H1 (cell line): ENCODE results near the gene WDR6. TPM values are rescaled to one million over a fixed set of nuclear protein-coding genes. Genes with fewer than 3 reads are reported as not detected.

ENCODE experiments used
- CTCF ChIA-PET: fragments of 300-600 bp; sonication (Branson Sonifier 250); formaldehyde crosslinking; loops from one replicate; lab custom pipeline; 2021; ENCODE audit not compliant: partially characterized antibody; lab: Charles Lee
- POLR2A ChIA-PET: fragments of 300-600 bp; sonication (Branson Sonifier 250); formaldehyde crosslinking; loops from one replicate; lab custom pipeline; 2021; ENCODE audit warnings: inconsistent platforms; ENCODE audit not compliant: partially characterized antibody; lab: Charles Lee
- DNase-seq, 2 experiments: peaks; one replicate each; pipeline versions ENCODE4 v3.0.0 to v3.0.0-alpha.2; 2010 to 2022; ENCODE audit warnings: low spot score in 2 of 2, low read depth in 1 of 2, mixed read lengths in 1 of 2
- FAIRE-seq: peaks from 2 replicates; lab custom pipeline; 2011; peaks lifted over from hg19 to GRCh38; lab: Jason Lieb, UNC
- H2AFZ ChIP-seq: 2 replicates; pipeline ENCODE4 v1.8.1; 2012; ENCODE audit warnings: low read length, inconsistent platforms
- H2AK5ac ChIP-seq: 2 replicates; pipeline ENCODE4 v1.6.1; 2013; ENCODE audit warnings: low read depth, low read length
- H2BK120ac ChIP-seq: replicated peaks from 2 replicates; pipeline ENCODE3; 2013; ENCODE audit warnings: low read depth, low read length, inconsistent platforms
- H2BK12ac ChIP-seq: 2 replicates; pipeline ENCODE4 v1.6.1; 2013; ENCODE audit warnings: low read depth, low read length
- H2BK15ac ChIP-seq: 2 replicates; pipeline ENCODE4 v1.6.1; 2013; ENCODE audit warnings: low read length
- H2BK20ac ChIP-seq: 2 replicates; pipeline ENCODE4 v1.6.1; 2013; ENCODE audit warnings: low read length
- H2BK5ac ChIP-seq: 2 replicates; pipeline ENCODE4 v1.6.1; 2013; ENCODE audit warnings: low read depth, low read length
- H3K14ac ChIP-seq: 2 replicates; pipeline ENCODE4 v1.6.1; 2013; ENCODE audit warnings: inconsistent platforms; ENCODE audit not compliant: insufficient read length
- H3K18ac ChIP-seq: 2 replicates; pipeline ENCODE4 v1.6.1; 2013; ENCODE audit warnings: low read length; ENCODE audit errors: extremely low read depth
- H3K23ac ChIP-seq: 2 replicates; pipeline ENCODE4 v1.6.1; 2013; ENCODE audit warnings: inconsistent platforms; ENCODE audit not compliant: insufficient read length
- H3K23me2 ChIP-seq: 2 replicates; pipeline ENCODE4 v1.6.1; 2013; ENCODE audit warnings: low read depth, low read length
- H3K27ac ChIP-seq: 2 replicates; pipeline ENCODE4 v1.6.1; 2011; ENCODE audit warnings: low read depth, low read length, inconsistent platforms
- H3K27me3 ChIP-seq, 4 experiments: replicated peaks in 1 of 4; 1 replicate in 1 of 4; 2 replicates in 3 of 4; pipeline versions ENCODE4 v1.6.1 to v1.8.1; 2011 to 2013; ENCODE audit warnings: low read length in 3 of 4, mild to moderate bottlenecking in 3 of 4, inconsistent platforms in 2 of 4, mixed read lengths in 2 of 4, moderate library complexity in 1 of 4; ENCODE audit not compliant: control insufficient read depth in 3 of 4, insufficient read depth in 3 of 4; ENCODE audit errors: extremely low read depth in 1 of 4
- H3K36me3 ChIP-seq, 4 experiments: 2 replicates each; pipeline versions ENCODE4 v1.6.1 to v1.8.1; 2011 to 2013; ENCODE audit warnings: mild to moderate bottlenecking in 4 of 4, low read length in 3 of 4, moderate library complexity in 2 of 4, control low read depth in 1 of 4, inconsistent platforms in 1 of 4; ENCODE audit not compliant: insufficient read depth in 4 of 4, control insufficient read depth in 2 of 4
- H3K4ac ChIP-seq: replicated peaks from 2 replicates; pipeline ENCODE3; 2013; ENCODE audit warnings: low read length, low read depth, mixed read lengths, inconsistent platforms; ENCODE audit not compliant: insufficient read length
- H3K4me1 ChIP-seq, 4 experiments: replicated peaks in 1 of 4; 1 replicate in 1 of 4; 2 replicates in 3 of 4; pipeline versions ENCODE4 v1.6.1 to v1.8.1; 2011 to 2013; ENCODE audit warnings: low read length in 3 of 4, inconsistent platforms in 2 of 4, mixed read lengths in 1 of 4; ENCODE audit not compliant: insufficient read depth in 4 of 4, control insufficient read depth in 3 of 4
- H3K4me2 ChIP-seq, 2 experiments: 2 replicates each; pipeline versions ENCODE4 v1.6.1 to v1.8.1; 2011 to 2013; ENCODE audit warnings: low read depth in 2 of 2, low read length in 2 of 2, control low read depth in 1 of 2, inconsistent platforms in 1 of 2, mild to moderate bottlenecking in 1 of 2; ENCODE audit not compliant: insufficient read depth in 1 of 2
- H3K4me3 ChIP-seq, 4 experiments: fragments of 200-600, 300-600 bp in 1 of 4; sonication (generic), shearing (Covaris generic), sonication (Bioruptor Twin) in 1 of 4; 2 replicates each; pipeline versions ENCODE4 v1.5.1 to v1.8.1; 2011 to 2016; ENCODE audit warnings: low read length in 4 of 4, low read depth in 3 of 4, control low read depth in 2 of 4, inconsistent platforms in 2 of 4, mild to moderate bottlenecking in 2 of 4, mixed read lengths in 1 of 4, moderate library complexity in 1 of 4; ENCODE audit not compliant: insufficient read depth in 2 of 4; ENCODE audit errors: extremely low read depth in 1 of 4
- H3K56ac ChIP-seq: replicated peaks from 2 replicates; pipeline ENCODE3; 2013; ENCODE audit warnings: low read depth, mild to moderate bottlenecking, mixed read lengths, low read length, inconsistent platforms; ENCODE audit not compliant: insufficient read length
- H3K79me1 ChIP-seq: 2 replicates; pipeline ENCODE4 v1.6.1; 2013; ENCODE audit warnings: low read depth, low read length, control low read depth
- H3K79me2 ChIP-seq, 2 experiments: 2 replicates each; pipeline versions ENCODE4 v1.6.1 to v1.8.1; 2012 to 2013; ENCODE audit warnings: low read length in 2 of 2, mild to moderate bottlenecking in 2 of 2, inconsistent platforms in 1 of 2; ENCODE audit not compliant: insufficient read depth in 2 of 2, control insufficient read depth in 1 of 2
- H3K9ac ChIP-seq, 4 experiments: replicated peaks in 1 of 4; 1 replicate in 1 of 4; 2 replicates in 3 of 4; pipeline versions ENCODE4 v1.6.1 to v1.8.1; 2011 to 2013; ENCODE audit warnings: low read depth in 3 of 4, low read length in 3 of 4, control low read depth in 2 of 4, mild to moderate bottlenecking in 2 of 4, moderate library complexity in 2 of 4, inconsistent platforms in 1 of 4; ENCODE audit errors: extremely low read depth in 1 of 4
- H3K9me3 ChIP-seq, 2 experiments: 2 replicates each; pipeline versions ENCODE4 v1.6.1 to v1.8.1; 2012 to 2013; ENCODE audit warnings: mild to moderate bottlenecking in 2 of 2, moderate library complexity in 2 of 2, control low read depth in 1 of 2, inconsistent platforms in 1 of 2, low read depth in 1 of 2, low read length in 1 of 2, mixed read lengths in 1 of 2; ENCODE audit not compliant: insufficient read depth in 2 of 2
- H4K20me1 ChIP-seq, 2 experiments: replicated peaks in 1 of 2; 2 replicates each; pipeline versions ENCODE3 to v1.8.1; 2011 to 2013; ENCODE audit warnings: inconsistent platforms in 2 of 2, low read length in 2 of 2, mild to moderate bottlenecking in 1 of 2; ENCODE audit not compliant: insufficient read depth in 2 of 2, control insufficient read depth in 1 of 2
- H4K5ac ChIP-seq: 2 replicates; pipeline ENCODE4 v1.6.1; 2013; ENCODE audit warnings: low read length, low read depth, mixed read lengths, inconsistent platforms; ENCODE audit not compliant: insufficient read length
- H4K8ac ChIP-seq: 2 replicates; pipeline ENCODE4 v1.8.0; 2013; ENCODE audit warnings: mild to moderate bottlenecking, moderate library complexity, low read length, inconsistent platforms; ENCODE audit not compliant: insufficient read depth; ENCODE audit errors: extremely low read depth
- H4K91ac ChIP-seq: replicated peaks from 2 replicates; pipeline ENCODE3; 2013; ENCODE audit warnings: low read length, mixed read lengths, inconsistent platforms; ENCODE audit not compliant: insufficient read length
- ASH2L ChIP-seq: fragments of 200-600, 300-600 bp; sonication (generic); IDR thresholded peaks from one replicate; pipeline ENCODE4 v1.7.1; 2017; ENCODE audit warnings: low read length
- BACH1 ChIP-seq: IDR thresholded peaks from 2 replicates; pipeline ENCODE4 v1.6.1; 2012; ENCODE audit warnings: low read length, improper control_type of control experiment
- EP300 ChIP-seq, 2 experiments: IDR thresholded peaks; 1 replicate in 1 of 2; 2 replicates in 1 of 2; pipeline ENCODE4 v1.6.1; 2011 to 2012; ENCODE audit warnings: low read depth in 2 of 2, low read length in 2 of 2, mild to moderate bottlenecking in 2 of 2, borderline replicate concordance in 1 of 2, inconsistent platforms in 1 of 2, moderate library complexity in 1 of 2
- KDM5A ChIP-seq: fragments of 200-600 bp; IDR thresholded peaks from 2 replicates; pipeline ENCODE4 v1.7.1; 2012; ENCODE audit warnings: mild to moderate bottlenecking, low read length, inconsistent platforms, mixed read lengths
- MAFK ChIP-seq: IDR thresholded peaks from 2 replicates; pipeline ENCODE4 v1.6.1; 2012; ENCODE audit warnings: low read depth, mild to moderate bottlenecking, improper control_type of control experiment, low read length
- POLR2AphosphoS5 ChIP-seq: IDR thresholded peaks from 2 replicates; pipeline ENCODE4 v1.6.1; 2011; ENCODE audit warnings: low read depth, low read length
- SP1 ChIP-seq: IDR thresholded peaks from 2 replicates; pipeline ENCODE4 v1.6.1; 2011; ENCODE audit warnings: low read depth, low read length
- TBP ChIP-seq: IDR thresholded peaks from 2 replicates; pipeline ENCODE4 v1.6.1; 2011; ENCODE audit warnings: low read depth, low read length, improper control_type of control experiment
- WGBS, 2 experiments: shearing (Covaris generic) in 1 of 2; methylation state at CpG; one replicate each; pipeline versions ENCODE4 v1.1.6 to v1.1.7; 2013 to 2015; ENCODE audit warnings: low lambda C conversion rate in 2 of 2, mixed read lengths in 2 of 2, inconsistent platforms in 1 of 2, low coverage in 1 of 2, missing lambda C conversion rate in 1 of 2; ENCODE audit not compliant: insufficient replicate concordance in 2 of 2, insufficient coverage in 1 of 2, insufficient read length in 1 of 2; ENCODE audit errors: extremely low coverage in 1 of 2, missing lambda C conversion rate in 1 of 2; 5-methylcytosine and 5-hydroxymethylcytosine counted together
- polyA plus RNA-seq, 7 experiments: library from polyadenylated mRNA; depleted of rRNA in 3 of 7; stranded (reverse) in 5 of 7; unstranded in 2 of 7; fragments of >200 nt in 5 of 7; fragments of 200-250 nt in 2 of 7; gene quantifications; 1 replicate in 5 of 7; 2 replicates in 1 of 7; 4 replicates in 1 of 7; pipeline versions ENCODE4 v1.2.1 to v1.2.3, GENCODE V29; 2011 to 2013; ENCODE audit warnings: missing spikeins in 2 of 7, mixed read lengths in 2 of 7
- total RNA-seq: library from RNA; stranded (reverse); fragmentation: NEBNext Ultra II Directional; extraction: Animal tissue kit (Norgen Biotek cat#: 25700); gene quantifications from 2 replicates; pipeline ENCODE4 v1.2.1, GENCODE V29; 2021
- TF ChIP-seq, protein P1 (sequence below): IDR thresholded peaks from 2 replicates; pipeline ENCODE4 v1.6.1; 2011; ENCODE audit warnings: low read length, improper control_type of control experiment

Gene WDR6
- total and polyA plus RNA-seq, 2 of the 8 experiments (the other 6 are each of a cell fraction or from before 2014, with no cell fraction given), result 180 to 257 TPM

DNA sequence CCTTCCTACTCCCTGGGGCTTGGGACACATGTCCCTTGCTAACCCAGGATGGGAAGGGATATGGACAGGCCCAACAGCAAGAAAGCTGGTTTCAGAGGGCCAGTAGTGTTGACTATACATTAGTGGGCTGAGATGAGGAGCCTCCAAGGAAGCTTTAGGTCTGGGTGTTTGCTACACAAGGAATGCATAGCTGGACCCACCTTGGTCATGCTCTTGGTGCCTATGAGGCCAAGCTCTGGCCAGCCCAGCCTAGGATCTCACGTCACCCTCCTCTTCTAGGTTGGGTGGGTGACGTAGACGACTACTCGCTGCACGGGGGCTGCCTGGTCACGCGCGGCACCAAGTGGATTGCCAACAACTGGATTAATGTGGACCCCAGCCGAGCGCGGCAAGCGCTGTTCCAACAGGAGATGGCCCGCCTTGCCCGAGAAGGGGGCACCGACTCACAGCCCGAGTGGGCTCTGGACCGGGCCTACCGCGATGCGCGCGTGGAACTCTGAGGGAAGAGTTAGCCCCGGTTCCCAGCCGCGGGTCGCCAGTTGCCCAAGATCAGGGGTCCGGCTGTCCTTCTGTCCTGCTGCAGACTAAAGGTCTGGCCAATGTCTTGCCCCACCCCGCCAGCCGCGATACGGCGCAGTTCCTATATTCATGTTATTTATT lies 653 bp upstream of the WDR6 start:
- ChIA-PET POLR2A (interaction anchor here (0.7 to 38.8 kb wide), 27 partner anchors 4 to 567 kb away, joined by 3 to 1518 read pairs (median 4); partner anchors contain the start of genes ARIH2, CCDC51, CELSR3 and DAG1), CTCF (interaction anchor here (0.8 to 24.3 kb wide), 7 partner anchors 9 to 371 kb away, joined by 3 to 467 read pairs (median 6); partner anchors contain the start of genes NDUFAF3, P4HTM and SLC26A6)
- peak overlapping the region; percentile 79 for H4K5ac ChIP-seq
- H3K79me1 ChIP-seq, result peaks cover 11% of the 10 kb centered on the region
- no peak overlapping the region for H2BK120ac ChIP-seq
- peaks cover 0 to 8% (median 3%) of the 10 kb centered on the region in 4 experiments; a peak in 4 of 8 replicates for H3K36me3 ChIP-seq
- peaks cover 14% of the 10 kb centered on the region for H3K23me2 ChIP-seq
- H3K23ac ChIP-seq, result no peak overlapping the region
- H3K4me1 ChIP-seq, result peaks cover 0 to 12% (median 6%) of the 10 kb centered on the region in 4 experiments; a peak in 5 of 7 replicates
- peak overlapping the region; percentile 79 for H4K91ac ChIP-seq
- DNase-seq, result no peak
- H3K14ac ChIP-seq, result no peak overlapping the region
- peaks cover 7 to 14% of the 10 kb centered on the region in 2 experiments for H4K20me1 ChIP-seq
- H2AK5ac ChIP-seq, result peak overlapping the region; percentile 57; the same call in 1 of the 2 replicates
- H3K56ac ChIP-seq, result peak overlapping the region; percentile 67
- peak overlapping the region; percentile 95 to 98 for H3K4me2 ChIP-seq
- H2BK20ac ChIP-seq, result no peak overlapping the region
- peak overlapping the region; percentile 99; the same call in 1 of the 2 replicates for H3K27ac ChIP-seq
- TF ChIP-seq KDM5A (0 out of 2 replicates have a peak, but pooled peaks have one; percentile 10), ASH2L (no peak), POLR2AphosphoS5 (0 out of 2 replicates have a peak, but pooled peaks have one; percentile 26), EP300 (IDR thresholded peaks at IDR 0.05; ENCODE audit: borderline replicate concordance in 1 of 2, low read depth in 2 of 2, low read length in 2 of 2) (no peak), MAFK (no peak), SP1 (no peak), TBP (no peak), BACH1 (no peak)
- TF ChIP-seq, protein P1, sequence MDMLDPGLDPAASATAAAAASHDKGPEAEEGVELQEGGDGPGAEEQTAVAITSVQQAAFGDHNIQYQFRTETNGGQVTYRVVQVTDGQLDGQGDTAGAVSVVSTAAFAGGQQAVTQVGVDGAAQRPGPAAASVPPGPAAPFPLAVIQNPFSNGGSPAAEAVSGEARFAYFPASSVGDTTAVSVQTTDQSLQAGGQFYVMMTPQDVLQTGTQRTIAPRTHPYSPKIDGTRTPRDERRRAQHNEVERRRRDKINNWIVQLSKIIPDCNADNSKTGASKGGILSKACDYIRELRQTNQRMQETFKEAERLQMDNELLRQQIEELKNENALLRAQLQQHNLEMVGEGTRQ, result no peak
- TF ChIP-seq, all 59 proteins: peak for 2
- no peak overlapping the region for H2AFZ ChIP-seq
- peak overlapping the region; percentile 66 to 94 (median 92) for H3K4me3 ChIP-seq
- H3K79me2 ChIP-seq, result peaks cover 11 to 33% of the 10 kb centered on the region in 2 experiments
- 7% methylated on average over 32 of the region's 32 CpGs; no CpG with 5 or more reads in 1 of the 2 experiments for WGBS, 2 experiments
- H3K4ac ChIP-seq, result peak overlapping the region; percentile 6
- no peaks in the 10 kb centered on the region for H3K27me3 ChIP-seq
- no peak for FAIRE-seq
- no peaks in the 10 kb centered on the region for H3K9me3 ChIP-seq
- H3K9ac ChIP-seq, result peak overlapping the region; percentile 40 to 99 (median 77)
- peak overlapping the region; percentile 81; the same call in 1 of the 2 replicates for H2BK5ac ChIP-seq
- H2BK12ac ChIP-seq, result 0 out of 2 replicates have a peak overlapping the region, but pooled peaks have one; percentile 84
- H2BK15ac ChIP-seq, result no peak overlapping the region
- H4K8ac ChIP-seq, result peak overlapping the region; percentile 75; the same call in 1 of the 2 replicates
- peak overlapping the region; percentile 82 for H3K18ac ChIP-seq
